SU-DHL-6 (cell line): Measurements from ENCODE around the gene ZNF548.

Experiments
- CTCF ChIP-seq: fragments of 200-600 bp; sonication (generic); IDR thresholded peaks from one replicate; pipeline ENCODE4 v1.5.1; 2017; ENCODE audit warnings: antibody characterized with exemption, mild to moderate bottlenecking, low read length, moderate library complexity; ENCODE audit not compliant: insufficient read depth, poor library complexity, severe bottlenecking
- EZH2phosphoT487 ChIP-seq: fragments of 200-600 bp; sonication (generic), shearing (Covaris generic); conservative IDR thresholded peaks from 2 replicates; pipeline ENCODE4 v1.6.1; 2018; ENCODE audit warnings: mild to moderate bottlenecking, antibody characterized with exemption, low read length, moderate library complexity, mixed read lengths

DNA sequence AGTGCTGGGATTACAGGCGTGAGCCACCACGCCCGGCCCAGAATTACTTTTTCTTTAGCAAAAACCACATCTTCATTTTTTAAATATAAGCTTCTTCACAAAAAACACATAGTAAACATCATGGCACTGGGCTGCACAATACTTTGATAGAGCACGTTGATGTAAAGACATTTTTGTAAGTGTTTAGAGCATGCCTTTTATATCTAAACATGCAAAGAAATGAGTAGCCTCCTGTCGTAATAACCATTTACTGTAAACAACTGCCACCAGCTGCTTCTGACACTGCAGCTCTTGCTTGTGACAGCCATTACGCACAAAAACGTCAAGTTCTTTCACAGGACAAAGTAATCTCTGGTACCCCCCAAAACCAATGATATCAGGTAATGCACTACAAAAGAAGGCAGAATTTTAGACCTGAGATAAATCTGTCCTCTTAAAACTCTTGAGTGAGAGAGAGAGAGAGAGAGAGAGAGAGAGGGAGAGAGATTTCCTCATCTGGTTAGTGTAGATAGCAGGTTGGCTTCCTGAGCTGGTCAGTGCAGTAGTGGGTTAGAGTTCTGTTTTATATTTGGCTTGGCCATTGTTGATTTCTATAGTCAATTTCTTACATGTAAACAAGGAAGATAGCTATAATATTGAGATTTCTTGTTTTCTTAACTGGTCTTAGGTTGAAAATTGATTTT lies 6.7 kb upstream of the ZNF548 start:
- no peak for TF ChIP-seq EZH2phosphoT487
- TF ChIP-seq CTCF, result no peak
